Measurements from ENCODE around the gene AMOTL2. TPM values are rescaled to one million over a fixed set of nuclear protein-coding genes. Genes with fewer than 3 reads are reported as not detected.
A peak's percentile ranks its signal among the peaks of the same experiment; 100 is the strongest.

AMOTL2 gene
- total RNA-seq, 1 experiment from 2014 or later, result 30.9 TPM

DNA sequence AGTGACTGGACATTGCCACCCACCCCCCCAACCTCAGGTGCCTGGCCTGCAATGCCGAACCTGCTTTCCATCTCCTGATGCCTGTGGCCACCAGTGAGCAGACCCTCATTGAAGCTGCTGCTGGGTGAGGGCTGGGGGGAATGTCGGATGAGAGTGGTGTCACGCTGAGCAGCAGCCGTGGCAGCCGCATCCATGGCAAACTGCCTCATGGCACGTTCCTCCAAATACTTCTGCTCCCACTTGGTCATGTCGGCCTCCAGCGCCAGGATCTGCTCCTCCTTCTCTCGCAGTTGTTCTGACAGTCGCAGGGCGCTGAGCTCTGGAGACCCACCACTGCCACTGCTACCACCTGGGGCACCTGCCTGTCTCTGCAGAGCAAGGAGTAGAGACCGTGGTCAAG, 14.2 kb downstream of the AMOTL2 start:
- H3K27me3 Mint-ChIP-seq (ENCODE audit: low read depth), result no peaks in the 10 kb centered on the region
- peaks cover 68 to 90% (median 85%) of the 10 kb centered on the region in 3 experiments for H3K36me3 Mint-ChIP-seq (ENCODE audit: insufficient read depth in 1 of 3, low read depth in 3 of 3)
- Histone ChIP-seq H2BK12ac (ENCODE audit: insufficient read length, low read depth, low read length) (no peak overlapping the region), H4K5ac (ENCODE audit: insufficient read length, low read depth, low read length) (no peak overlapping the region), H3K79me1 (ENCODE audit: insufficient read depth, low read depth, low read length, poor library complexity, severe bottlenecking) (no peaks in the 10 kb centered on the region), H2AFZ (ENCODE audit: low read length) (no peak overlapping the region), H3K14ac (ENCODE audit: insufficient read depth, low read length) (no peak overlapping the region), H3K18ac (ENCODE audit: insufficient read length, low read depth, low read length) (no peak overlapping the region), H3K4me2 (ENCODE audit: insufficient read depth, insufficient read length, low read length) (no peak overlapping the region), H2AK5ac (ENCODE audit: insufficient read length, low read length) (no peak overlapping the region), H2BK20ac (ENCODE audit: low read depth, low read length, poor library complexity, severe bottlenecking) (no peak overlapping the region), H3K9me3 (ENCODE audit: control insufficient read depth, low read depth, low read length) (no peaks in the 10 kb centered on the region), H3K23me2 (ENCODE audit: insufficient read length, low read depth, low read length, poor library complexity, severe bottlenecking) (no peaks in the 10 kb centered on the region), H3K27ac (ENCODE audit: insufficient read length, low read depth, low read length) (no peak overlapping the region), H3K4ac (ENCODE audit: low read depth, low read length) (no peak overlapping the region), H3K23ac (ENCODE audit: insufficient read length, low read depth, low read length) (no peak overlapping the region), H2BK15ac (ENCODE audit: low read depth, low read length) (no peak overlapping the region), H3K4me1 (ENCODE audit: insufficient read depth, low read length) (peaks cover 18% of the 10 kb centered on the region; the same call in 1 of the 2 replicates), H3K79me2 (ENCODE audit: insufficient read depth, low read length) (no peaks in the 10 kb centered on the region), H3K56ac (ENCODE audit: insufficient read length, low read depth, low read length) (no peak overlapping the region), H2BK5ac (ENCODE audit: insufficient read length, low read length) (no peak overlapping the region), H4K8ac (replicated peaks; ENCODE audit: insufficient read length, low read depth, low read length) (no peak overlapping the region), H3K27me3 (ENCODE audit: insufficient read depth, low read length) (no peaks in the 10 kb centered on the region), H4K20me1 (ENCODE audit: control insufficient read depth, insufficient read depth, insufficient read length) (no peaks in the 10 kb centered on the region), H2BK120ac (ENCODE audit: low read depth, low read length, poor library complexity, severe bottlenecking) (no peak overlapping the region), H3T11ph (ENCODE audit: low read length) (no peak overlapping the region), H3K9ac (ENCODE audit: extremely low read depth, insufficient read length, low read length) (no peak overlapping the region), H4K91ac (ENCODE audit: insufficient read length, low read depth, low read length) (no peak overlapping the region)
- no peak for TF ChIP-seq CTCF (conservative IDR thresholded peaks at IDR 0.05)
- H3K4me3 Mint-ChIP-seq, result no peak overlapping the region
- DNase-seq, result no peak
- H3K4me1 Mint-ChIP-seq, result peaks cover 44 to 45% of the 10 kb centered on the region in 2 experiments
- no CpG with 5 or more reads among the region's 12 CpGs for WGBS (ENCODE audit: extremely low coverage, insufficient read length, low lambda C conversion rate)
- no peaks in the 10 kb centered on the region for H3K9me3 Mint-ChIP-seq
- H3K27ac Mint-ChIP-seq, result peak overlapping the region in 2 of 3 experiments; percentile 59 to 76; a peak in 3 of 7 replicates

All from H9 (cell line).